GM18517 (cell line): ENCODE results near the gene ZMYM4.
"Not testable (repeated sequence)": the region's sequence is repeated elsewhere in the genome, so short reads cannot be mapped to it uniquely, and the experiment has no call there.

Experiments used
- ATAC-seq: cut with Tn5 transposase; IDR thresholded peaks from one replicate; pipeline ENCODE4 v1.9.1; 2021; ENCODE audit warnings: mild to moderate bottlenecking, moderate library complexity; ENCODE audit not compliant: unreplicated experiment

ZMYM4 gene

GRCh38 chr1:35320937-35321336 lies 52.4 kb downstream of the ZMYM4 start:
- no peak for ATAC-seq

GRCh38 chr1:35324486-35324885 lies 56.0 kb downstream of the ZMYM4 start:
- ATAC-seq: no peak

DNA sequence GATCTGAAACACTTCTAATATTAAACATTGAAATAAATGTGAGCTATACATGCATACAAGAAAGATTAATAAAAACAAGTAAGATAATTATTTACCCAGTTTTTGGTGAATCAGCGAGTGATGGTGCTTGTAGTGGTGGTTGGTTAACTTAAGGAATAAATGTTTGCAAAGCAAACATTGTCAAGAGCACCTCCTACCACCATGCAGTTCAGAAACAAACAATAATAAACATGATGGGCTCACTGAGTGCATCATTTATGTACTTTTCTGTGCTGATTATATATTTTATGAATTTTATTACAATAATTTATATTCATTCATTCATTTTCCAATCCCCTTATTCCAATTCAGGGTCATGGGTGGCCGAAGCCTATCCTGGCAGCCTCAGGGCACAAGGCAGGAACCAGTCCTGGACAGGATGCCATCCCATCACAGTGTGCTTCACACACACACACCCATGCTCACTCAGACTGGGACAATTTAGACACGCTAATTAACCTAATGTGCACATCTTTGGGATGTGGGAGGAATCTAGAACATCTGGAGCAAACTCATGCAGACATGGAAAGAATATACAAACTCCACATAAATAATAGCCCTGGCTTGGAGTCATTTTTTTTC lies 57.8 kb downstream of the ZMYM4 start:
- ATAC-seq: no peak

- ATAC-seq: not testable (repeated sequence)
Observed at GRCh38 chr1:35331618-35332017, 63.1 kb downstream of the ZMYM4 start.

- ATAC-seq: no peak
Observed at GRCh38 chr1:35334485-35334884, 66.0 kb downstream of the ZMYM4 start.

DNA sequence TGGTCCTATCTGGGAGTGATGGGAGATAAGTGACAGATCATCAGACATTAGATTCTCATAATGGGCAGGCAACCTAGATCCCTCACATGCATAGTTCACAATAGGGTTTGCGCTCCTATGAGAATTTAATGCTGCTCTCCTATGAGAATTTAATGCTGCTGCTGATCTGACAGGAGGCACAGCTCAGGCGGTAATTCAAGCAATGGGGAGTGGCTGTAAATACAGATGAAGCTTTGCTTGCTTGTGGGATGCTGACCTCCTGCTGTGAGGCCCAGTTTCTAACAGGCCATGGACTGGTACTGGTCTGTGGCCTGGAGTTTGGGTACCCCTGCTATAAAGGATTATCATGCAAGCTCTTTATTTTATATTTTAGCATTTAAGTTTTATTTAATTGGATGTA lies 72.0 kb downstream of the ZMYM4 start:
- no peak for ATAC-seq

DNA sequence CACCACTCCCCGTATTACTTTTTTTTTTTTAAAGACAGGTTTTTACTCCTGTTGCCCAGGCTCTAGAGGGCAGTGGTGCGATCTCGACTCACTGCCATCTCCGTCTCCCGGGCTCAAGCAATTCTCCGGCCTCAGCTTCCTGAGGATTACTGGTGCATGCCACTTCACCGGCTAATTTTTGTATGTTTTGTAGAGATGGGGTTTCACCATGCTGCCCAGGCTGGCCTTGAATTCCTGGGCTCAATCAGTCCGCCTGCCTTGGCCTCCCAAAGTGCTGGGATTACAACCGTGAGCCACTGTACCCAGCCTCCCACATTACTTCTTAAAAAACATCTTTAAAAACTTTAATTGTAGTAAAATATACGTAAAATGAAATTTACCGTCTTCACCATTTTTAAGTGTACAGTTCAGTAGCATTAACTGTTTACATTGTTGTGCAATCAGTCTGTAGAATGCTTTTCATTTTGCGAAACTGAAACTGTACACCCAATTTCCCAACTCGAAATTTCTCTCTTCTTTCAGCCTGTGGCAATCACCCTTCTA lies 77.0 kb downstream of the ZMYM4 start:
- ATAC-seq: no peak

GRCh38 chr1:35350872-35351271 lies 82.4 kb downstream of the ZMYM4 start:
- ATAC-seq: no peak

DNA sequence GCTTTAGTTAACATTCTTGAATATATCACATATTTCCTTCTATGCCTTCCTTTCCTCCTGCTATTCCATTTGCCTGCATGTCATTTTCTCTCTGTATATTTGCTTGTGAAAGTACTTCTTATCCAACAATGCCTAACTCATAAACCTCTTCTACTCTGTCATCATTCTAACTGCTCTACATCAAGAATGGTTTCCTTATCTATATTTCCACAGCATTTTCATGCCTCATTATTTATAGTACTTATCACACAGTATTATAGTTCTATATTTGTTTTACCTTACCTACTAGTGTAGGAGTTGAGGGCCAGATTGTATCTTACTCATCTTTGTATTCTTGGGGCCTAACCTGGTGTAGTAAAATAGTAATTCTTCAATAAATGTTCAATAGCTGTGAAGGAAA lies 91.5 kb downstream of the ZMYM4 start:
- ATAC-seq: no peak

DNA sequence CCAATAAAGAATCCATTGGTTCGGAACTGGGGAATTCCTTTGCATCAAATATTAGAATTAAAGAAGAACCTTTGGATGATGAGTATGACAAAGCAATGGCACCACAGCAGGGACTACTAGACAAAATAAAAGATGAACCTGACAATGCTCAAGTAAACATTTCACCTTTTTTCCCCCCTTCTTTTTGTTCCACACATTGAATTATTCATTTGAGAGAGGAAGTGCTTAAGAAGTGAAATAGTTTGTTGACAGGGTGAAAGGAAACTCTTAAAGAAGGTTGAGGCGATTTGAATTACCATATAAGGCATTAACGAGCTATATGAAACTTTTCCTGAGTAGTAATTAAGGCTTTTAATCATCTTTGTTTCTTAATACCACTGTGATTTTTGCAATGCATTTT lies 93.1 kb downstream of the ZMYM4 start:
- ATAC-seq: no peak

GRCh38 chr1:35364741-35365140 lies 96.2 kb downstream of the ZMYM4 start:
- ATAC-seq: no peak

DNA sequence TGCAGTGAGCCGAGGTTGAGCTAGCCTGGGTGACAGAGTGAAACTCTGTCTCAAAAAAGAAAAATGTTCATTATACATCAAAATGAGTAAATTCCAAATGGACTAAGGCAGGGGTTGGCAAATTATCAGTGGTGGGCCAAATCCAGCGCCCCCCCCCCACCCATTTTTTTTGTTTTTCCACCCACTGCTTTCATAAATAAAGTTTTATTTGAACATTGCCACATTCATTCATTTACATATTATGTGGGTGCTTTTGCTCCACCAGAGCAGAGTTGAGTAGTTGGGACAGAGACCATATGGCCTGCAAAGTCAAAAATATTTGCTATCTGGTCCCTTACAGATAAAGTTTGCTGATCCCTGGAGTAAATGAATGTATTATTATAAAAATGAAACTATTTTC lies 99.4 kb downstream of the ZMYM4 start:
- no peak for ATAC-seq

DNA sequence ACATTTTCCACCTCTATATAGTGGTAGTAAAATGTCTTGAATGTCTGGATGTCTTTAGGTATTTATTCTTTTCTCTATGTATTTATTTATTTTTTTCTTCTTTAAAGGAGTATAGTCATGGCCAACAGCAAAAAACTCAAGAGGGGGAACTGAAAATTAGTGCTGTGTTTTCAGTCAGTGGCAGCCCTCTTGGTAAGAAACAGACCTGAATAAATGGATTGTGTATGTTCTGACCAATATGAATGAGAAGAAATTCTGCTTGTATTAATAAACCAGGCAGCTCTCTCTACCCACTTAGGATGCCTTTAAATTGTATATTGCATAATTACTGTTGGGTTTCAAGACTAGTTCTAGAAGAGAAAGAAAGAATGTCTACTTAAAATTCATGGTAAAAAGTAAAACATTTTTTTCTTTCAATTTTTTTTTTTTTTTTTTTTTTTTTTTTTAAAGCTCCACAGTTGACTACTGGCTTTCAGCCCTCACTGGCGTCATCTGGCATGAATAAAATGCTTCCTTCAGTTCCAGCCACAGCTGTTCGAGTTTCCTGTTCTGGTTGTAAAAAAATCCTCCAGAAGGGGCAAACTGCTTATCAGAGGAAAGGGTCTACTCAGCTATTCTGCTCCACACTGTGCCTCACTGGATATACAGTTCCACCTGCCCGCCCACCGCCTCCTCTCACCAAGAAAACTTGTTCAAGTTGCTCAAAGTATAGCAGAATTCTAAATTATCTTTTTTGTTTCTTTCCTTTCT lies 101.6 kb downstream of the ZMYM4 start:
- no peak for ATAC-seq

GRCh38 chr1:35371506-35371905 lies 103.0 kb downstream of the ZMYM4 start:
- no peak for ATAC-seq

DNA sequence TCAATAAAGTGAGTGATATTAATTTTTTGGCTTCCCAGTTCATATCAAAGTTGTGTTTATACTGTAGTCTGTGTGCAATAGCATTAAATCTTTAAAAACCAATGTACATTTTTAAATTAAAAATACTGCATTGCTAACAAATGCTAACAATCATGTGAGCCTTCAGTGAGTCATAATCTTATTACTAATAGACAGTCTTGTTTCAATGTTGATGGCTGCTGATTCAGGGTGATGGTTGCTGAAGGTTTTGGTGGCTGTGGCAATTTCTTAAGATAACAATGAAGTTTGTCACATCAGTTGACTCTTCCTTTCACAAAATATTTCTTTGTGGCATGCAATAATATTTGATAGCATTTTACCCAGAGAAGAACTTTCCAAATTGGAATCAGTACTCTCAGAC lies 109.0 kb downstream of the ZMYM4 start:
- ATAC-seq: no peak

DNA sequence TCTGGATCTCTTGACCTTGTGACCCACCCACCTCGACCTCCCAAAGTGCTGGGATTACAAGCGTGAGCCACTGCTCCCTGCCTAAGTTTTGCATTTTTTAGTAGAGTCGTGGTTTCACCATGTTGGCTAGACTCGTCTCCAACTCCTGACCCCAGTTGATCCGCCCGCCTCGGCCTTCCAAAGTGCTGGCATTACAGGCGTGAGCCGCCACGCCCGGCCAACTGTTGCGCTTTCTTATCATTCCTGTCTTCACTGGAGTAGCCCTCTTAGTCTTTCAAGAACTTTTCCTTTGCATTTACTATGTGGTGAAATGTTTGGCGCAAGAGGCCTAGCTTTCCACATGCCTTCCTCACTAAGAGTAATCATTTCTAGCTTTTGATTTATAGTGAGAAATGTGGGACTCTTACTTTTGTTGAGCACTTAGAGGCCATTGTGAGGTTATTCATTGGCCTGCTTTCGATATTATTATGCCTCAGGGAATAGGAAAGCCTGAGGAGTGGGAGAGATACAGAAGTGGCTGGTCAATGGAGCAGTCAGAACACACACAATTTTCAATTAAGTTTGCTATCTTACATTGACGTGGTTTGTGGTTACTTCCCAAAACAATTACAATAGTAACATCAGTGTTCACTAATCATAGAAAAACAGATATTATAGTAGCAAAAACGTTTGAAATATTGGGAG lies 111.0 kb downstream of the ZMYM4 start:
- no peak for ATAC-seq

GRCh38 chr1:35380111-35380510 lies 111.6 kb downstream of the ZMYM4 start:
- not testable (repeated sequence) for ATAC-seq

GRCh38 chr1:35382107-35382506 lies 113.6 kb downstream of the ZMYM4 start:
- no peak for ATAC-seq

DNA sequence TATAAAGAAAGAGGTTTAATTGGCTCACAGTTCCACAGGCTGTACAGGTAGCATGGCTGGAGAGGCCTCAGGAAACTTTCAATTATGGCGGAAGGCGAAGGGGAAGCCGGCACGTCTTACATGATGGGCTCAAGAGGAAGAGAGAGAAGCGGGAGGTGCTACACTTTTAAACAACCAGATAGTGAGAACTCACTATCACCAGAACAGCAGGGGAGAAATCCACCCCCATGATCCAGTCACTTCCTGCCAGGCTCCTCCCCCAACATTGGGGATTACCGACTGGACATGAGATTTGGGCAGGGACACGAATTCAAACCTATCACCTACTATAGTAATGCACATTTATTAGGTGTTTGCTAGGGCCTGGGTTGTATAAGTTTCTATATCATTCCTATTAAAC lies 117.8 kb downstream of the ZMYM4 start:
- ATAC-seq: no peak

- no peak for ATAC-seq
Observed at GRCh38 chr1:35386959-35387358, 118.5 kb downstream of the ZMYM4 start.

- no peak for ATAC-seq
Observed at GRCh38 chr1:35390600-35391494, 122.3 kb downstream of the ZMYM4 start.
